GM21723 (cell line): ENCODE data around the gene TMPRSS5.

Source experiments
- ATAC-seq: cut with Tn5 transposase; IDR thresholded peaks from one replicate; pipeline ENCODE4 v1.9.1; 2021; ENCODE audit warnings: mild to moderate bottlenecking, moderate library complexity; ENCODE audit not compliant: unreplicated experiment

The TMPRSS5 gene

GRCh38 chr11:113670149-113670830 lies 35.8 kb downstream of the TMPRSS5 start:
- ATAC-seq: no peak

GRCh38 chr11:113668255-113668654 lies 37.9 kb downstream of the TMPRSS5 start:
- no peak for ATAC-seq

GRCh38 chr11:113667801-113668200 lies 38.3 kb downstream of the TMPRSS5 start:
- no peak for ATAC-seq

- ATAC-seq: no peak
Measured at GRCh38 chr11:113666584-113666983, 39.5 kb downstream of the TMPRSS5 start.

- no peak for ATAC-seq
Measured at GRCh38 chr11:113664981-113665710, 41.0 kb downstream of the TMPRSS5 start.

- ATAC-seq: no peak
Measured at GRCh38 chr11:113664069-113664980, 41.8 kb downstream of the TMPRSS5 start.

GRCh38 chr11:113663567-113663966 lies 42.5 kb downstream of the TMPRSS5 start:
- ATAC-seq: no peak

GRCh38 chr11:113655771-113656170 lies 50.3 kb downstream of the TMPRSS5 start:
- no peak for ATAC-seq

- ATAC-seq: no peak
Measured at GRCh38 chr11:113651023-113651422, 55.1 kb downstream of the TMPRSS5 start.

- ATAC-seq: no peak
Measured at GRCh38 chr11:113649311-113649710, 56.8 kb downstream of the TMPRSS5 start.

GRCh38 chr11:113647856-113648255 lies 58.3 kb downstream of the TMPRSS5 start:
- no peak for ATAC-seq

- ATAC-seq: no peak
Measured at GRCh38 chr11:113647108-113647507, 59.0 kb downstream of the TMPRSS5 start.

GRCh38 chr11:113645593-113646349 lies 60.3 kb downstream of the TMPRSS5 start:
- no peak for ATAC-seq

GRCh38 chr11:113644605-113645004 lies 61.5 kb downstream of the TMPRSS5 start:
- no peak for ATAC-seq

- no peak for ATAC-seq
Measured at GRCh38 chr11:113643701-113644100, 62.4 kb downstream of the TMPRSS5 start.

GRCh38 chr11:113643006-113643585 lies 63.0 kb downstream of the TMPRSS5 start:
- no peak for ATAC-seq

- no peak for ATAC-seq
Measured at GRCh38 chr11:113642090-113642489, 64.0 kb downstream of the TMPRSS5 start.

GRCh38 chr11:113638376-113638775 lies 67.7 kb downstream of the TMPRSS5 start:
- ATAC-seq: no peak

- no peak for ATAC-seq
Measured at GRCh38 chr11:113637636-113638035, 68.5 kb downstream of the TMPRSS5 start.
